BLaER1 treated with 17β-estradiol and CSF1 and Interleukin-3, amounts not matched to agents 10 nM and 100 nM (cell line): ENCODE measurements around the gene RGS18.

ENCODE experiments used
- H3K27ac ChIP-seq, 11 experiments: shearing (Covaris generic); formaldehyde crosslinking; 2 replicates each; pipeline ENCODE4 v1.8.1; 2022
- H3K27me3 ChIP-seq, 11 experiments: shearing (Covaris generic); formaldehyde crosslinking; 2 replicates each; pipeline ENCODE4 v1.8.1; 2022
- H3K36me3 ChIP-seq, 11 experiments: shearing (Covaris generic); formaldehyde crosslinking; 2 replicates each; pipeline ENCODE4 v1.8.1; 2022
- H3K4me1 ChIP-seq, 10 experiments: shearing (Covaris generic); formaldehyde crosslinking; 2 replicates each; pipeline ENCODE4 v1.8.1; 2022
- H3K4me2 ChIP-seq, 11 experiments: shearing (Covaris generic); formaldehyde crosslinking; 2 replicates each; pipeline ENCODE4 v1.8.1; 2022
- H3K4me3 ChIP-seq, 10 experiments: shearing (Covaris generic); formaldehyde crosslinking; 2 replicates each; pipeline ENCODE4 v1.8.1; 2022
- H3K9ac ChIP-seq, 11 experiments: shearing (Covaris generic); formaldehyde crosslinking; 2 replicates each; pipeline ENCODE4 v1.8.1; 2022
- H3K9me3 ChIP-seq, 11 experiments: shearing (Covaris generic); formaldehyde crosslinking; replicated peaks in 1 of 11; 2 replicates each; pipeline ENCODE4 v1.8.1; 2022
- H4K20me1 ChIP-seq, 11 experiments: shearing (Covaris generic); formaldehyde crosslinking; 2 replicates each; pipeline ENCODE4 v1.8.1; 2022
- Cebpa-rat ChIP-seq, 11 experiments: shearing (Covaris generic); IDR thresholded peaks; 2 replicates each; pipeline ENCODE4 v1.8.1; 2022

The RGS18 gene

DNA sequence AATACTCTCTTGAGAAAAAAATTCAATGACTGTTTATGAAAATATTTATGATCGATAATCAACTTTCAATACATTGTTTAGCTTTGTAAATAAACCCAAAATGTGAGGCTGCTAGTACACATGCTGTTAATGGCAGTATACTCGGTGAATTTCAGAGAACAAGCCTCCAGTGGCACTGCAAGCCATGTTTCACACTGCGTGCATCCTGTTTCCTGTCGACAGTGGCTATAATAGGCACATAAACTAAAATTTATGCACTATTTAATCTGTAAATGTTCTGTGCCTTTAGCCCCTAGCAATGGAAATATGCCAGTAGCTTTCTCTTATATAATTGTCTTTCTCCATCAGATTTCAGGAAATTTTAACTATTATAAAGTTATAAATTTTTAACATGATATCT is 26.3 kb upstream of the RGS18 start:
- Histone ChIP-seq H3K4me3 (no peak overlapping the region), H3K36me3 (no peaks in the 10 kb centered on the region), H3K4me2 (peak overlapping the region in 10 of 11 experiments; percentile 21 to 50 (median 42); a peak in 15 of 22 replicates), H3K27ac (no peak overlapping the region), H3K4me1 (peaks cover 0 to 11% (median 8%) of the 10 kb centered on the region in 10 experiments; a peak in 16 of 20 replicates), H4K20me1 (no peaks in the 10 kb centered on the region), H3K27me3 (no peaks in the 10 kb centered on the region), H3K9me3 (peaks cover 0 to 6% (median 0%) of the 10 kb centered on the region in 11 experiments; a peak in 1 of 22 replicates), H3K9ac (no peak overlapping the region)
- TF ChIP-seq Cebpa-rat (IDR thresholded peaks at IDR 0.05) = no peak

DNA sequence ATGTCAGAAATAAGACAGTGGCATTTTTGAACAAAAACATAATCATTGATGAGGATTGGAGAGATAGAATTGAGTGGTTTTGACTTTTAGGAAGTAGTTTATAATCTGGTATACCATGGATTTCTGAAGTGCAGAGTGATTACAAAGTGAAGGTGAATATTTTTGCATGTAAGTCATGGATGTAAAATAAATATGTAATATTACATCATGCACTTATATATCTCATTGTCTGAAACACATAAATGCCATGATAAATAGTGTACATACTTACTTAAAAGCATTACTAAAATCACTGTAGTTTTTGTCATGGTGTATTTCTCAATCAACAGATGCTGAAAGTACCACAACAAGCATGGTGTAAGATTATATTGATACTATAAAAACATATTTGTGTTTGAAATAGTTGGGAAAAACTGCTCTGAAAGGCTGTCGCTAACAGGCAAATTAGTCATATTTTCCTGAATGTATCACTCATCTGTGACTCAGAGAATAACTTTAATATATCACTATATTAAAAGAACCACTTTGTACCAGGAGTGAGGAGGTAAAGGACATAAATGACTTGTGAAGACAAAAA is 24.8 kb upstream of the RGS18 start:
- Histone ChIP-seq H4K20me1 (no peaks in the 10 kb centered on the region), H3K4me3 (no peak overlapping the region), H3K27ac (no peak overlapping the region), H3K9ac (no peak overlapping the region), H3K9me3 (peaks cover 0 to 6% (median 0%) of the 10 kb centered on the region in 11 experiments; a peak in 1 of 22 replicates), H3K4me2 (no peak overlapping the region), H3K4me1 (peaks cover 0 to 11% (median 8%) of the 10 kb centered on the region in 10 experiments; a peak in 16 of 20 replicates), H3K27me3 (no peaks in the 10 kb centered on the region), H3K36me3 (no peaks in the 10 kb centered on the region)
- no peak for TF ChIP-seq Cebpa-rat (IDR thresholded peaks at IDR 0.05)

DNA sequence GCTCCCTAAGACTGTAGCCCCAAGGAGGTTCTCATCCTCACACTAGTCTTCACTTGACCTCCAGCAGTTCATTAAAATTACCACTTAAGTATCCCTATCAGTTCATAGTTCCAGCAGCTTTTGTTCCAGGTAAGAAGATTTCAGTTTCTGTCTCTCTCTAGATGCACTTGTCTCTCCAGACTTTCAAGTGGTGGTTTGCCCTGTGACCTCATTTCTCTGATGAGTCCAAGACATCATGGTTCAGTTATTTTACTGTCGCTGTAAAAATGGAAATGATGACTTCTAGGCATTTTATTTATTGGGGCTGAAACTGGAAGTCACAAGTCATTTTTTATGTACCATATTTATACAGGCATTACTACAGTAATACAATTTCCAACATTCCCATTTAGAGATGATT is 17.9 kb upstream of the RGS18 start:
- peaks cover 0 to 3% (median 0%) of the 10 kb centered on the region in 11 experiments; a peak in 1 of 22 replicates for H3K9me3 ChIP-seq
- H4K20me1 ChIP-seq = no peaks in the 10 kb centered on the region
- H3K4me2 ChIP-seq = 0 out of 22 replicates have a peak overlapping the region, but pooled peaks of 1 of the 11 experiments have one; percentile 2
- H3K27me3 ChIP-seq = no peaks in the 10 kb centered on the region
- H3K27ac ChIP-seq = no peak overlapping the region
- H3K4me3 ChIP-seq = no peak overlapping the region
- no peaks in the 10 kb centered on the region for H3K4me1 ChIP-seq
- H3K36me3 ChIP-seq = no peaks in the 10 kb centered on the region
- no peak for TF ChIP-seq Cebpa-rat (IDR thresholded peaks at IDR 0.05)
- H3K9ac ChIP-seq = no peak overlapping the region

DNA sequence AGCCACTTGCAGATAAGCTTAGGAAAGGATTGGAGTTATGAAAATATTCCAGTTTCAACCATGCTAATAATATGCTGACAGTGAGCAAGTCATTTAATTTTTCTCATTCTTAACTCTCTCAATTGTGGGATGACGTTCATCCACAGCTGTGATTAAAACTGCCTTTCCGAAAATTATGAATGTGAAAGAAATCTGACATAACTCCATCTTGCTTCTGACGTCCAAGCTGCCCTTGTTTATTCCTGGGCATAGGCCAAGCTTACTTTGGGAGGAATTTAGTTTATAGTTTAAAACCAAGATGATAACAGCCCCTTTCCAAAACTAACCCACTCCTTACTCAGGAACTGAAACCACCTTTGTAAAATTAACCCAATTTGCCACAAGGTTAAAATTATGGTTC is 11.0 kb upstream of the RGS18 start:
- Histone ChIP-seq H3K4me1 (peaks cover 0 to 12% (median 0%) of the 10 kb centered on the region in 10 experiments; a peak in 6 of 20 replicates), H3K27ac (no peak overlapping the region), H3K9ac (no peak overlapping the region), H3K4me2 (peak overlapping the region in 2 of 11 experiments; percentile 16 to 61; a peak in 2 of 22 replicates), H4K20me1 (no peaks in the 10 kb centered on the region), H3K36me3 (no peaks in the 10 kb centered on the region), H3K27me3 (no peaks in the 10 kb centered on the region), H3K4me3 (no peak overlapping the region), H3K9me3 (peaks cover 0 to 16% (median 0%) of the 10 kb centered on the region in 11 experiments; a peak in 4 of 22 replicates)
- TF ChIP-seq Cebpa-rat (IDR thresholded peaks at IDR 0.05) = no peak

DNA sequence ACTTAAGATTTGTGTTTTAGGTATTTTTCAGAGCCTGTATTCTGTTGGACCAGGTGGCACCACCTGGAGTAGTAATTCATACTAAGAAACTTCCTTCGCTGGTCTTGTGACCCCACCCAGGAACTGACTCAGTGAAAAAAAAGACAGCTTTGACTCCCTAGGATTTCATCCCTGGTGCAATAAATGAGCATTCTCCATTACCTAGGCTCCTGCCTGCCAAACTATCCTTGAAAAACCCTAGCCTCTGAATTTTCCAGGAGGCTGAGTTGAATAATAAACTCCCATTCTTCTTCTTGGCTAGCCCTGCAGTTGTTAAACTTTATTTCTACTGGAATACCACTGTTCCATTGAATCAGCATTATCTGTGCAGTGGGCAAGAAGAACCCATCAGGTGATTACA is 10.6 kb upstream of the RGS18 start:
- Histone ChIP-seq H3K9me3 (peaks cover 0 to 16% (median 0%) of the 10 kb centered on the region in 11 experiments; a peak in 4 of 22 replicates), H3K4me3 (no peak overlapping the region), H3K4me1 (peaks cover 0 to 12% (median 0%) of the 10 kb centered on the region in 10 experiments; a peak in 6 of 20 replicates), H3K4me2 (peak overlapping the region in 3 of 11 experiments; percentile 16 to 61 (median 24); a peak in 4 of 22 replicates), H3K27me3 (no peaks in the 10 kb centered on the region), H4K20me1 (no peaks in the 10 kb centered on the region), H3K9ac (no peak overlapping the region), H3K36me3 (no peaks in the 10 kb centered on the region), H3K27ac (no peak overlapping the region)
- no peak for TF ChIP-seq Cebpa-rat (IDR thresholded peaks at IDR 0.05)

DNA sequence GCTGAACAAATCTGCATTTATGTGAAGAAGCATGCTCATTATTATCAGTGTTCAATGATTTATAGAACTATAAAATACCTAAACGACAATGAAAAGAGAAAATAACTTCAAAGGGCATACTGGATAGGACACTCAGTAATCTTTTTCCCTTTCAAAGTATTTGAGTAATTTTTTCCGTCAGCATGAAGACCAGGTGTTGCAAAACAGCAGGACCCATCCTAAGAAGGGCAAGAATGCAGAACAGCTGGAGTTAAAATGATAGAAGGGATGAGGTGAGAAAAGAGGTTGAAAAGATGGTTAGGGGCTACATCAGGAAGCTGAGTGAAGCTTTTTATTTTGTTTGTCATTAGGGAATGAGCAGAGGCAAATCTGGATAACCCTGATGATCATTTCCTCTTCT is 7.1 kb upstream of the RGS18 start:
- Histone ChIP-seq H3K9ac (no peak overlapping the region), H3K27me3 (no peaks in the 10 kb centered on the region), H3K4me2 (no peak overlapping the region), H3K4me3 (no peak overlapping the region), H3K4me1 (peaks cover 0 to 39% (median 11%) of the 10 kb centered on the region in 10 experiments; a peak in 11 of 20 replicates), H3K9me3 (peaks cover 0 to 11% (median 0%) of the 10 kb centered on the region in 11 experiments; a peak in 4 of 22 replicates), H4K20me1 (no peaks in the 10 kb centered on the region), H3K27ac (no peak overlapping the region), H3K36me3 (no peaks in the 10 kb centered on the region)
- no peak for TF ChIP-seq Cebpa-rat (IDR thresholded peaks at IDR 0.05)

DNA sequence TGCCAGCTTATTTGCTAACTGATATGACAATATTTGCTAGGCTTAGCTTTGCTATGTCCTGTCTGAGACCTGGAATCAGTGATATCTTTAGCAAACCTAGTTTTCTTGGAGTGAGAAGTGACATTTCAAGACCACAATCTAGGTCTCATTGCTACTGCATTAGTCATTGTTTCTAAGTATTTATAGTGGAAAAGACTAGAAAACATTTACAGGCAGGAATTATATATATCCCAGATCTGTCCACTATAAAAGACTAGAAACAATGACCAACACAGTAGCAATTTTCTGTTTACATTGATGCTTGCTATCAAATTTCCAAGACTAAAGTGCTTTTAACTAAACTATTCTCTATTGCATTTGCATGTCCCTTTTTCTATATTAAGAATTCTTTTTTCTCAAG is 5.0 kb upstream of the RGS18 start:
- Histone ChIP-seq H3K27me3 (no peaks in the 10 kb centered on the region), H4K20me1 (no peaks in the 10 kb centered on the region), H3K27ac (no peak overlapping the region), H3K9me3 (peaks cover 0 to 6% (median 0%) of the 10 kb centered on the region in 11 experiments; a peak in 1 of 22 replicates), H3K4me2 (peak overlapping the region in 3 of 11 experiments; percentile 30 to 56 (median 53); a peak in 5 of 22 replicates), H3K9ac (no peak overlapping the region), H3K4me1 (peaks cover 0 to 48% (median 26%) of the 10 kb centered on the region in 10 experiments; a peak in 15 of 20 replicates), H3K36me3 (no peaks in the 10 kb centered on the region), H3K4me3 (no peak overlapping the region)
- no peak for TF ChIP-seq Cebpa-rat (IDR thresholded peaks at IDR 0.05)

DNA sequence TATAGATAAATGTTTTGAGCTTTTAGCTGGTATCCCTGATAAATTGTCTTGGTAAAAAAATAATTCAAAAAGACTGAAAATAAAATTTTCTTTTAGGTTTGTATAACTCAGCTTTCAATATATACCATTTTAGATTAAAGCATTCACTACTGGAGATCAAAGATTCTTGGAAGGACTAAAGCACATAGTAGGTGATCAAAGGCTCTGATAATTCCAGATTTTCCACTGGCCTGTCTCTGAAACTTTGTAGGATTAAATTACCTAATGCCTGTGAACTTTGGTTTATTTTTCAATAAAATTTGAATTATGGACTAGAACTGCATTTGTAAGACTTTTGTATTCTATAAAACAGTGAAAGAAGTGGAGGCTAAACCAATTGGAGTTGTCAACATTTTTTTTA is 1.2 kb upstream of the RGS18 start:
- H3K27me3 ChIP-seq = no peaks in the 10 kb centered on the region
- H3K4me1 ChIP-seq = peaks cover 0 to 65% (median 39%) of the 10 kb centered on the region in 10 experiments; a peak in 15 of 20 replicates
- no peak for TF ChIP-seq Cebpa-rat (IDR thresholded peaks at IDR 0.05)
- no peaks in the 10 kb centered on the region for H4K20me1 ChIP-seq
- no peak overlapping the region for H3K4me3 ChIP-seq
- H3K4me2 ChIP-seq = peak overlapping the region in 5 of 11 experiments; percentile 6 to 84 (median 83); a peak in 7 of 22 replicates
- no peak overlapping the region; a peak in 1 of 22 replicates for H3K9ac ChIP-seq
- peaks cover 0 to 16% (median 4%) of the 10 kb centered on the region in 11 experiments; a peak in 10 of 22 replicates for H3K36me3 ChIP-seq
- H3K27ac ChIP-seq = peak overlapping the region in 9 of 11 experiments; percentile 77 to 98 (median 94); a peak in 17 of 22 replicates
- peaks cover 0 to 14% (median 0%) of the 10 kb centered on the region in 11 experiments; a peak in 8 of 22 replicates for H3K9me3 ChIP-seq

DNA sequence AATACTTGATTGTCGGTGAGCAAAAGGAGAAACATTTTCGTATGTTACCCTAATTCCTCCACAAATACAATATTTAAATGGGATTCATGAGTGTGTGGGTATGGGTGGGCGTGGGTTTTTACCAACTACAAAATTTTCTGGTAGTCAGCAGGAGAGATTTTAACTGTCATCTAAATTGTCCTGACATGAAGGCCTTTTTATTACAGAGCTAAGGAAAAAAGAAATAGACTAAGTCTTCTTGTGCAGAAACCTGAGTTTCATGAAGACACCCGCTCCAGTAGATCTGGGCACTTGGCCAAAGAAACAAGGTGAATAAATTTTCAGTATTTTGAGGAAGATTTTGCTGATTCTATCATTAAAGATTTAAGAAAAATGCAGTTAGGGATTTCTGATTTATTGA is 752 bp downstream of the RGS18 start:
- peak overlapping the region in 9 of 11 experiments; percentile 11 to 89 (median 84); a peak in 16 of 22 replicates for H3K9ac ChIP-seq
- H3K27me3 ChIP-seq = no peaks in the 10 kb centered on the region
- H3K4me1 ChIP-seq = peaks cover 0 to 75% (median 45%) of the 10 kb centered on the region in 10 experiments; a peak in 15 of 20 replicates
- peak overlapping the region in 8 of 10 experiments; percentile 40 to 73 (median 61); a peak in 16 of 20 replicates for H3K4me3 ChIP-seq
- peak overlapping the region in 9 of 11 experiments; percentile 23 to 93 (median 74); a peak in 16 of 22 replicates for H3K4me2 ChIP-seq
- H3K9me3 ChIP-seq = peaks cover 0 to 28% (median 1%) of the 10 kb centered on the region in 11 experiments; a peak in 10 of 22 replicates
- H3K27ac ChIP-seq = peak overlapping the region; percentile 33 to 98 (median 89)
- no peaks in the 10 kb centered on the region for H4K20me1 ChIP-seq
- H3K36me3 ChIP-seq = peaks cover 0 to 32% (median 6%) of the 10 kb centered on the region in 11 experiments; a peak in 10 of 22 replicates
- no peak for TF ChIP-seq Cebpa-rat (IDR thresholded peaks at IDR 0.05)
